ENCODE results near the gene IL31RA.

DNA sequence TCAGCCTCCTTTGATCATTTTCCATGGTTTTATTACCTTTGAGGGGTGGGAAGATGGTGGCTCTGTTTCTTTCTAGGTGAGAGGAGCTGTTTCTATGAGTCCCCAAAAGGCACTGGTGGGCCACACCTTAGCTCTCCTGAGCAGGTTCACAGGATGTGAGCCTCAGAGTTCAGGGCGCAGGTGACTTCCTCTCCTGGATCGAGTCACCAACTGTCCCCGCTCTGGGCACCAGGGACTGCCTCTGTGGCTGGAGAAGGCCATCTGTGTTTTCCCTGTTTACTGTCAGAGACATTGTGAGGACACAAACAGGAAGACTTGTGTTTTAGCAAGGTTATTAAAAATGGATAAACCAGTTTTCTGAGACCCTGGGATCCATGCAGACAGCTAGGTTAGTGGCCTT, 68.5 kb downstream of the IL31RA start:
- TF ChIP-seq, protein P1, sequence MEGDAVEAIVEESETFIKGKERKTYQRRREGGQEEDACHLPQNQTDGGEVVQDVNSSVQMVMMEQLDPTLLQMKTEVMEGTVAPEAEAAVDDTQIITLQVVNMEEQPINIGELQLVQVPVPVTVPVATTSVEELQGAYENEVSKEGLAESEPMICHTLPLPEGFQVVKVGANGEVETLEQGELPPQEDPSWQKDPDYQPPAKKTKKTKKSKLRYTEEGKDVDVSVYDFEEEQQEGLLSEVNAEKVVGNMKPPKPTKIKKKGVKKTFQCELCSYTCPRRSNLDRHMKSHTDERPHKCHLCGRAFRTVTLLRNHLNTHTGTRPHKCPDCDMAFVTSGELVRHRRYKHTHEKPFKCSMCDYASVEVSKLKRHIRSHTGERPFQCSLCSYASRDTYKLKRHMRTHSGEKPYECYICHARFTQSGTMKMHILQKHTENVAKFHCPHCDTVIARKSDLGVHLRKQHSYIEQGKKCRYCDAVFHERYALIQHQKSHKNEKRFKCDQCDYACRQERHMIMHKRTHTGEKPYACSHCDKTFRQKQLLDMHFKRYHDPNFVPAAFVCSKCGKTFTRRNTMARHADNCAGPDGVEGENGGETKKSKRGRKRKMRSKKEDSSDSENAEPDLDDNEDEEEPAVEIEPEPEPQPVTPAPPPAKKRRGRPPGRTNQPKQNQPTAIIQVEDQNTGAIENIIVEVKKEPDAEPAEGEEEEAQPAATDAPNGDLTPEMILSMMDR (conservative IDR thresholded peaks at IDR 0.05): no peak
- no peak for TF ChIP-seq ZFX (IDR thresholded peaks at IDR 0.05)

Data from C4-2B (cell line).